Neural cell (in vitro differentiated cells): ENCODE data around the gene PSMD13.

Experiments used
- CTCF ChIP-seq: fragments of 450-650 bp; IDR thresholded peaks from 2 replicates; pipeline ENCODE4 v1.5.1; 2014; ENCODE audit warnings: antibody characterized with exemption, mild to moderate bottlenecking, moderate library complexity; ENCODE audit not compliant: poor library complexity, severe bottlenecking
- EP300 ChIP-seq: fragments of 450-650 bp; conservative IDR thresholded peaks from 2 replicates; pipeline ENCODE4 v1.6.1; 2014; ENCODE audit warnings: antibody characterized with exemption, mild to moderate bottlenecking, moderate library complexity; ENCODE audit not compliant: poor library complexity, severe bottlenecking
- EZH2 ChIP-seq: fragments of 200-600, 300-800 bp; shearing (Covaris generic), sonication (generic); IDR thresholded peaks from 2 replicates; pipeline ENCODE4 v1.6.1; 2014; ENCODE audit warnings: antibody characterized with exemption, low read length, borderline replicate concordance, mild to moderate bottlenecking; ENCODE audit not compliant: insufficient read depth, poor library complexity, severe bottlenecking
- MXI1 ChIP-seq: fragments of 450-650 bp; conservative IDR thresholded peaks from 2 replicates; pipeline ENCODE4 v1.6.1; 2014; ENCODE audit warnings: antibody characterized with exemption, mild to moderate bottlenecking; ENCODE audit not compliant: poor library complexity, severe bottlenecking
- POLR2AphosphoS5 ChIP-seq: IDR thresholded peaks from 2 replicates; pipeline ENCODE4 v1.6.1; 2012
- SMC3 ChIP-seq: fragments of 450-650 bp; conservative IDR thresholded peaks from 2 replicates; pipeline ENCODE4 v1.6.1; 2014; ENCODE audit warnings: antibody characterized with exemption, mild to moderate bottlenecking, moderate library complexity; ENCODE audit not compliant: poor library complexity

- no peak for TF ChIP-seq EZH2
- no peak for TF ChIP-seq MXI1
- TF ChIP-seq CTCF, result no peak
- TF ChIP-seq POLR2AphosphoS5, result no peak
- TF ChIP-seq SMC3, result no peak
- TF ChIP-seq EP300, result no peak
Observed at GRCh38 chr11:259413-259812, 22.6 kb downstream of the PSMD13 start.
